COR-L47 (cell line): ENCODE measurements around the gene GNL3.

Experiments
- DNase-seq: peaks from one replicate; lab custom pipeline; 2025; lab: John Stamatoyannopoulos, UW

The GNL3 gene

GRCh38 chr3:52689151-52689550 lies 3.3 kb downstream of the GNL3 start:
- DNase-seq, result no peak

GRCh38 chr3:52690560-52690959 lies 4.7 kb downstream of the GNL3 start:
- DNase-seq, result no peak

GRCh38 chr3:52693071-52693470 lies 7.2 kb downstream of the GNL3 start:
- DNase-seq, result no peak

GRCh38 chr3:52694528-52695189 lies 8.8 kb downstream of the GNL3 start:
- DNase-seq, result no peak

GRCh38 chr3:52695798-52696671 lies 10.2 kb downstream of the GNL3 start:
- no peak for DNase-seq

GRCh38 chr3:52696830-52697631 lies 11.2 kb downstream of the GNL3 start:
- DNase-seq, result no peak

- DNase-seq, result no peak
These were observed 11.8 kb downstream of the GNL3 start for GRCh38 chr3:52697632-52697965.

- DNase-seq, result no peak
These were observed 17.5 kb downstream of the GNL3 start for GRCh38 chr3:52703341-52703740.

GRCh38 chr3:52704611-52705437 lies 19.0 kb downstream of the GNL3 start:
- no peak for DNase-seq

- no peak for DNase-seq
These were observed 19.5 kb downstream of the GNL3 start for GRCh38 chr3:52705438-52705687.

- peak; percentile 51 for DNase-seq
These were observed 20.2 kb downstream of the GNL3 start, which contains the start of the genes GLT8D1 and SPCS1 for GRCh38 chr3:52705688-52706686. Gene GLT8D1 (minus strand): TSS chr3:52705791. CDS start chr3:52700460, 5,331 bp downstream. Gene SPCS1 (plus strand): TSS chr3:52706106. CDS start chr3:52706247, 141 bp downstream.

GRCh38 chr3:52707585-52707984 lies 21.8 kb downstream of the GNL3 start:
- no peak for DNase-seq

GRCh38 chr3:52710512-52710911 lies 24.7 kb downstream of the GNL3 start:
- DNase-seq, result no peak

GRCh38 chr3:52712291-52713212 lies 26.7 kb downstream of the GNL3 start:
- DNase-seq, result no peak

GRCh38 chr3:52714335-52715302 lies 28.8 kb downstream of the GNL3 start:
- DNase-seq, result no peak

GRCh38 chr3:52715714-52716305 lies 30.0 kb downstream of the GNL3 start:
- no peak for DNase-seq

- DNase-seq, result no peak
These were observed 33.8 kb downstream of the GNL3 start for GRCh38 chr3:52719618-52720017.
